H1 (cell line): ENCODE data around the gene CORO7. TPM values are rescaled to one million over a fixed set of nuclear protein-coding genes. Genes with fewer than 3 reads are reported as not detected.

Experiments used
- CTCF ChIA-PET: fragments of 300-600 bp; sonication (Branson Sonifier 250); formaldehyde crosslinking; loops from one replicate; lab custom pipeline; 2021; ENCODE audit not compliant: partially characterized antibody; lab: Charles Lee
- POLR2A ChIA-PET: fragments of 300-600 bp; sonication (Branson Sonifier 250); formaldehyde crosslinking; loops from one replicate; lab custom pipeline; 2021; ENCODE audit warnings: inconsistent platforms; ENCODE audit not compliant: partially characterized antibody; lab: Charles Lee
- DNase-seq, 2 experiments: peaks; one replicate each; pipeline versions ENCODE4 v3.0.0 to v3.0.0-alpha.2; 2010 to 2022; ENCODE audit warnings: low spot score in 2 of 2, low read depth in 1 of 2, mixed read lengths in 1 of 2
- FAIRE-seq: peaks from 2 replicates; lab custom pipeline; 2011; peaks lifted over from hg19 to GRCh38; lab: Jason Lieb, UNC
- H2AFZ ChIP-seq: 2 replicates; pipeline ENCODE4 v1.8.1; 2012; ENCODE audit warnings: low read length, inconsistent platforms
- H2AK5ac ChIP-seq: 2 replicates; pipeline ENCODE4 v1.6.1; 2013; ENCODE audit warnings: low read depth, low read length
- H2BK120ac ChIP-seq: replicated peaks from 2 replicates; pipeline ENCODE3; 2013; ENCODE audit warnings: low read depth, low read length, inconsistent platforms
- H2BK12ac ChIP-seq: 2 replicates; pipeline ENCODE4 v1.6.1; 2013; ENCODE audit warnings: low read depth, low read length
- H2BK15ac ChIP-seq: 2 replicates; pipeline ENCODE4 v1.6.1; 2013; ENCODE audit warnings: low read length
- H2BK20ac ChIP-seq: 2 replicates; pipeline ENCODE4 v1.6.1; 2013; ENCODE audit warnings: low read length
- H2BK5ac ChIP-seq: 2 replicates; pipeline ENCODE4 v1.6.1; 2013; ENCODE audit warnings: low read depth, low read length
- H3K14ac ChIP-seq: 2 replicates; pipeline ENCODE4 v1.6.1; 2013; ENCODE audit warnings: inconsistent platforms; ENCODE audit not compliant: insufficient read length
- H3K18ac ChIP-seq: 2 replicates; pipeline ENCODE4 v1.6.1; 2013; ENCODE audit warnings: low read length; ENCODE audit errors: extremely low read depth
- H3K23ac ChIP-seq: 2 replicates; pipeline ENCODE4 v1.6.1; 2013; ENCODE audit warnings: inconsistent platforms; ENCODE audit not compliant: insufficient read length
- H3K23me2 ChIP-seq: 2 replicates; pipeline ENCODE4 v1.6.1; 2013; ENCODE audit warnings: low read depth, low read length
- H3K27ac ChIP-seq: 2 replicates; pipeline ENCODE4 v1.6.1; 2011; ENCODE audit warnings: low read depth, low read length, inconsistent platforms
- H3K27me3 ChIP-seq, 4 experiments: replicated peaks in 1 of 4; 1 replicate in 1 of 4; 2 replicates in 3 of 4; pipeline versions ENCODE4 v1.6.1 to v1.8.1; 2011 to 2013; ENCODE audit warnings: low read length in 3 of 4, mild to moderate bottlenecking in 3 of 4, inconsistent platforms in 2 of 4, mixed read lengths in 2 of 4, moderate library complexity in 1 of 4; ENCODE audit not compliant: control insufficient read depth in 3 of 4, insufficient read depth in 3 of 4; ENCODE audit errors: extremely low read depth in 1 of 4
- H3K36me3 ChIP-seq, 4 experiments: 2 replicates each; pipeline versions ENCODE4 v1.6.1 to v1.8.1; 2011 to 2013; ENCODE audit warnings: mild to moderate bottlenecking in 4 of 4, low read length in 3 of 4, moderate library complexity in 2 of 4, control low read depth in 1 of 4, inconsistent platforms in 1 of 4; ENCODE audit not compliant: insufficient read depth in 4 of 4, control insufficient read depth in 2 of 4
- H3K4ac ChIP-seq: replicated peaks from 2 replicates; pipeline ENCODE3; 2013; ENCODE audit warnings: low read length, low read depth, mixed read lengths, inconsistent platforms; ENCODE audit not compliant: insufficient read length
- H3K4me1 ChIP-seq, 4 experiments: replicated peaks in 1 of 4; 1 replicate in 1 of 4; 2 replicates in 3 of 4; pipeline versions ENCODE4 v1.6.1 to v1.8.1; 2011 to 2013; ENCODE audit warnings: low read length in 3 of 4, inconsistent platforms in 2 of 4, mixed read lengths in 1 of 4; ENCODE audit not compliant: insufficient read depth in 4 of 4, control insufficient read depth in 3 of 4
- H3K4me2 ChIP-seq, 2 experiments: 2 replicates each; pipeline versions ENCODE4 v1.6.1 to v1.8.1; 2011 to 2013; ENCODE audit warnings: low read depth in 2 of 2, low read length in 2 of 2, control low read depth in 1 of 2, inconsistent platforms in 1 of 2, mild to moderate bottlenecking in 1 of 2; ENCODE audit not compliant: insufficient read depth in 1 of 2
- H3K4me3 ChIP-seq, 4 experiments: fragments of 200-600, 300-600 bp in 1 of 4; sonication (generic), shearing (Covaris generic), sonication (Bioruptor Twin) in 1 of 4; 2 replicates each; pipeline versions ENCODE4 v1.5.1 to v1.8.1; 2011 to 2016; ENCODE audit warnings: low read length in 4 of 4, low read depth in 3 of 4, control low read depth in 2 of 4, inconsistent platforms in 2 of 4, mild to moderate bottlenecking in 2 of 4, mixed read lengths in 1 of 4, moderate library complexity in 1 of 4; ENCODE audit not compliant: insufficient read depth in 2 of 4; ENCODE audit errors: extremely low read depth in 1 of 4
- H3K56ac ChIP-seq: replicated peaks from 2 replicates; pipeline ENCODE3; 2013; ENCODE audit warnings: low read depth, mild to moderate bottlenecking, mixed read lengths, low read length, inconsistent platforms; ENCODE audit not compliant: insufficient read length
- H3K79me1 ChIP-seq: 2 replicates; pipeline ENCODE4 v1.6.1; 2013; ENCODE audit warnings: low read depth, low read length, control low read depth
- H3K79me2 ChIP-seq, 2 experiments: 2 replicates each; pipeline versions ENCODE4 v1.6.1 to v1.8.1; 2012 to 2013; ENCODE audit warnings: low read length in 2 of 2, mild to moderate bottlenecking in 2 of 2, inconsistent platforms in 1 of 2; ENCODE audit not compliant: insufficient read depth in 2 of 2, control insufficient read depth in 1 of 2
- H3K9ac ChIP-seq, 4 experiments: replicated peaks in 1 of 4; 1 replicate in 1 of 4; 2 replicates in 3 of 4; pipeline versions ENCODE4 v1.6.1 to v1.8.1; 2011 to 2013; ENCODE audit warnings: low read depth in 3 of 4, low read length in 3 of 4, control low read depth in 2 of 4, mild to moderate bottlenecking in 2 of 4, moderate library complexity in 2 of 4, inconsistent platforms in 1 of 4; ENCODE audit errors: extremely low read depth in 1 of 4
- H3K9me3 ChIP-seq, 2 experiments: 2 replicates each; pipeline versions ENCODE4 v1.6.1 to v1.8.1; 2012 to 2013; ENCODE audit warnings: mild to moderate bottlenecking in 2 of 2, moderate library complexity in 2 of 2, control low read depth in 1 of 2, inconsistent platforms in 1 of 2, low read depth in 1 of 2, low read length in 1 of 2, mixed read lengths in 1 of 2; ENCODE audit not compliant: insufficient read depth in 2 of 2
- H4K20me1 ChIP-seq, 2 experiments: replicated peaks in 1 of 2; 2 replicates each; pipeline versions ENCODE3 to v1.8.1; 2011 to 2013; ENCODE audit warnings: inconsistent platforms in 2 of 2, low read length in 2 of 2, mild to moderate bottlenecking in 1 of 2; ENCODE audit not compliant: insufficient read depth in 2 of 2, control insufficient read depth in 1 of 2
- H4K5ac ChIP-seq: 2 replicates; pipeline ENCODE4 v1.6.1; 2013; ENCODE audit warnings: low read length, low read depth, mixed read lengths, inconsistent platforms; ENCODE audit not compliant: insufficient read length
- H4K8ac ChIP-seq: 2 replicates; pipeline ENCODE4 v1.8.0; 2013; ENCODE audit warnings: mild to moderate bottlenecking, moderate library complexity, low read length, inconsistent platforms; ENCODE audit not compliant: insufficient read depth; ENCODE audit errors: extremely low read depth
- H4K91ac ChIP-seq: replicated peaks from 2 replicates; pipeline ENCODE3; 2013; ENCODE audit warnings: low read length, mixed read lengths, inconsistent platforms; ENCODE audit not compliant: insufficient read length
- BRCA1 ChIP-seq: IDR thresholded peaks from 2 replicates; pipeline ENCODE4 v1.6.1; 2012; ENCODE audit warnings: low read depth, low read length, improper control_type of control experiment
- CHD2 ChIP-seq: IDR thresholded peaks from 2 replicates; pipeline ENCODE4 v1.6.1; 2012; ENCODE audit warnings: low read length, improper control_type of control experiment
- CREB1 ChIP-seq: IDR thresholded peaks from 2 replicates; pipeline ENCODE4 v1.6.1; 2012; ENCODE audit warnings: inconsistent platforms
- GABPA ChIP-seq: IDR thresholded peaks from 2 replicates; pipeline ENCODE4 v1.6.1; 2011; ENCODE audit warnings: mild to moderate bottlenecking, low read length, moderate library complexity, borderline replicate concordance; ENCODE audit not compliant: insufficient read depth
- JUND ChIP-seq: IDR thresholded peaks from 2 replicates; pipeline ENCODE4 v1.6.1; 2011; ENCODE audit warnings: mild to moderate bottlenecking, improper control_type of control experiment, low read length
- KDM1A ChIP-seq: fragments of 200-600, 300-600 bp; sonication (generic); IDR thresholded peaks from 2 replicates; pipeline ENCODE4 v1.7.1; 2016; ENCODE audit warnings: mild to moderate bottlenecking, low read length, borderline replicate concordance
- RNF2 ChIP-seq: fragments of 200-900, 300-1000 bp; sonication (generic); IDR thresholded peaks from 2 replicates; pipeline ENCODE4 v1.7.1; 2016; ENCODE audit warnings: borderline replicate concordance, low read depth, mild to moderate bottlenecking, antibody characterized with exemption, low read length; ENCODE audit not compliant: poor library complexity, severe bottlenecking; ENCODE audit errors: missing control alignments
- TAF1 ChIP-seq: IDR thresholded peaks from 2 replicates; pipeline ENCODE4 v1.6.1; 2011; ENCODE audit warnings: mild to moderate bottlenecking, low read depth, low read length
- ZNF274 ChIP-seq: IDR thresholded peaks from 2 replicates; pipeline ENCODE4 v1.7.0; 2012; ENCODE audit warnings: low read length, borderline replicate concordance; ENCODE audit errors: extremely low read depth
- WGBS, 2 experiments: shearing (Covaris generic) in 1 of 2; methylation state at CpG; one replicate each; pipeline versions ENCODE4 v1.1.6 to v1.1.7; 2013 to 2015; ENCODE audit warnings: low lambda C conversion rate in 2 of 2, mixed read lengths in 2 of 2, inconsistent platforms in 1 of 2, low coverage in 1 of 2, missing lambda C conversion rate in 1 of 2; ENCODE audit not compliant: insufficient replicate concordance in 2 of 2, insufficient coverage in 1 of 2, insufficient read length in 1 of 2; ENCODE audit errors: extremely low coverage in 1 of 2, missing lambda C conversion rate in 1 of 2; 5-methylcytosine and 5-hydroxymethylcytosine counted together
- polyA plus RNA-seq, 7 experiments: library from polyadenylated mRNA; depleted of rRNA in 3 of 7; stranded (reverse) in 5 of 7; unstranded in 2 of 7; fragments of >200 nt in 5 of 7; fragments of 200-250 nt in 2 of 7; gene quantifications; 1 replicate in 5 of 7; 2 replicates in 1 of 7; 4 replicates in 1 of 7; pipeline versions ENCODE4 v1.2.1 to v1.2.3, GENCODE V29; 2011 to 2013; ENCODE audit warnings: missing spikeins in 2 of 7, mixed read lengths in 2 of 7
- total RNA-seq: library from RNA; stranded (reverse); fragmentation: NEBNext Ultra II Directional; extraction: Animal tissue kit (Norgen Biotek cat#: 25700); gene quantifications from 2 replicates; pipeline ENCODE4 v1.2.1, GENCODE V29; 2021
- TF ChIP-seq, protein P1 (sequence below): IDR thresholded peaks from 2 replicates; pipeline ENCODE4 v1.6.1; 2012; ENCODE audit warnings: low read length, inconsistent platforms

Gene CORO7
- total and polyA plus RNA-seq, 2 of the 8 experiments (the other 6 are each of a cell fraction or from before 2014, with no cell fraction given) = 25.2 to 29.8 TPM

DNA sequence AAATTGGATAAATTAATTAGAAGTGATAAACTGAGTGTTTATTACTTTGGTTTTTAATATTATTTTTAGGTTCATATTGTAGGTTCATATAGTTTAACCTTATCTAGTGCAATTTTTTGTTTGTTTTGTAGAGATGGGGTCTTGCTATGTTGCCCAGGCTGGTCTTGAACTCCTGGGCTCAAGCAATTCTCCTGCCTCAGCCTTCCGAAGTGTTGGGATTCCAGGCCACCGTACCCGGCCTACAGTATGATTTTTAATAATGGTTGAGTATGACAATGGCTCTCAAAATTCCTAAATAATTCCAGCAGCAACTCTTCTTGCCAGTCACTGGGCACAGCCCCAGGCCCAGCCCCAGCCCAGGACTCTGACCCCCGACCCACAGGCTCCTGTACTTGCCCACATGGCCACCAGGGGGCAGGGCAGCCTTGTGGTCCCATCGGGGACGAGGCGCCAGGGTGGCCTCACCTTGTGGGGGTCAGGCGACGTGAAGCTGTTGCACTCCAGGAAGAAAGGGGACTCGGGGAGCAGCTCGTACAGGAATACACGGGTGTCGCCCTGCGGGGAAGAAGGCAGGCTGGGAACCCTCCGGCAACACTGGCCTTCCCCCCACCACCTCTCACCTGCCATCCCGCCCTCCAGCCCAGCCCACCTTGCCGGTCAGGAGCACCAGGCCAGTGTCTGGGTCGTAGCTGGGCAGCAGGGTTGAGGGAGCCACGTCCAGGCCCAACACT lies 57.4 kb downstream of the CORO7 start:
- peaks cover 2% of the 10 kb centered on the region; the same call in 1 of the 2 replicates for H3K23me2 ChIP-seq
- no peaks in the 10 kb centered on the region for H3K9me3 ChIP-seq
- no peak overlapping the region for H3K4me2 ChIP-seq
- no peak overlapping the region for H3K27ac ChIP-seq
- H2BK120ac ChIP-seq = no peak overlapping the region
- no peak overlapping the region for H4K91ac ChIP-seq
- H2BK15ac ChIP-seq = no peak overlapping the region
- peak overlapping the region; percentile 11; the same call in 1 of the 2 replicates for H2BK12ac ChIP-seq
- H3K4ac ChIP-seq = no peak overlapping the region
- no peak overlapping the region for H2AK5ac ChIP-seq
- CTCF ChIA-PET = interaction anchor here (0.6 to 14.0 kb wide), 34 partner anchors 9 to 408 kb away, joined by 3 to 425 read pairs (median 4); partner anchors contain the start of genes VASN and ZNF500
- H3K36me3 ChIP-seq = no peaks in the 10 kb centered on the region
- H4K5ac ChIP-seq = no peak overlapping the region
- no peak overlapping the region for H3K23ac ChIP-seq
- no peak overlapping the region for H3K56ac ChIP-seq
- no peak overlapping the region for H3K9ac ChIP-seq
- peaks cover 0 to 3% of the 10 kb centered on the region in 2 experiments for H4K20me1 ChIP-seq
- peaks cover 0 to 3% (median 1%) of the 10 kb centered on the region in 4 experiments; a peak in 3 of 7 replicates for H3K4me1 ChIP-seq
- H3K14ac ChIP-seq = no peak overlapping the region
- no peak overlapping the region for H3K18ac ChIP-seq
- peak in 1 of 2 experiments; percentile 99 for DNase-seq
- WGBS, 2 experiments = 37% methylated on average over 18 of the region's 19 CpGs; no CpG with 5 or more reads in 1 of the 2 experiments
- H3K27me3 ChIP-seq = no peaks in the 10 kb centered on the region
- H3K79me1 ChIP-seq = no peaks in the 10 kb centered on the region
- FAIRE-seq = no peak
- H2BK5ac ChIP-seq = peak overlapping the region; percentile 91; the same call in 1 of the 2 replicates
- POLR2A ChIA-PET = interaction anchor here (0.6 to 2.2 kb wide), 11 partner anchors 9 to 87 kb away, joined by 3 to 13 read pairs (median 4); partner anchors contain the start of genes PAM16 and VASN
- H2BK20ac ChIP-seq = no peak overlapping the region
- H4K8ac ChIP-seq = peak overlapping the region; percentile 80; the same call in 1 of the 2 replicates
- no peaks in the 10 kb centered on the region for H3K79me2 ChIP-seq
- no peak overlapping the region for H3K4me3 ChIP-seq
- no peak overlapping the region for H2AFZ ChIP-seq
- TF ChIP-seq KDM1A (peak; percentile 91), CREB1 (peak; percentile 52), TAF1 (no peak), BRCA1 (no peak), GABPA (peak; percentile 66; the same call in 1 of the 2 replicates), CHD2 (no peak), ZNF274 (no peak), RNF2 (no peak), JUND (0 out of 2 replicates have a peak, but pooled peaks have one; percentile 21)
- TF ChIP-seq, protein P1, sequence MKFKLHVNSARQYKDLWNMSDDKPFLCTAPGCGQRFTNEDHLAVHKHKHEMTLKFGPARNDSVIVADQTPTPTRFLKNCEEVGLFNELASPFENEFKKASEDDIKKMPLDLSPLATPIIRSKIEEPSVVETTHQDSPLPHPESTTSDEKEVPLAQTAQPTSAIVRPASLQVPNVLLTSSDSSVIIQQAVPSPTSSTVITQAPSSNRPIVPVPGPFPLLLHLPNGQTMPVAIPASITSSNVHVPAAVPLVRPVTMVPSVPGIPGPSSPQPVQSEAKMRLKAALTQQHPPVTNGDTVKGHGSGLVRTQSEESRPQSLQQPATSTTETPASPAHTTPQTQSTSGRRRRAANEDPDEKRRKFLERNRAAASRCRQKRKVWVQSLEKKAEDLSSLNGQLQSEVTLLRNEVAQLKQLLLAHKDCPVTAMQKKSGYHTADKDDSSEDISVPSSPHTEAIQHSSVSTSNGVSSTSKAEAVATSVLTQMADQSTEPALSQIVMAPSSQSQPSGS = no peak
